ENCODE results near the gene NLN.

DNA sequence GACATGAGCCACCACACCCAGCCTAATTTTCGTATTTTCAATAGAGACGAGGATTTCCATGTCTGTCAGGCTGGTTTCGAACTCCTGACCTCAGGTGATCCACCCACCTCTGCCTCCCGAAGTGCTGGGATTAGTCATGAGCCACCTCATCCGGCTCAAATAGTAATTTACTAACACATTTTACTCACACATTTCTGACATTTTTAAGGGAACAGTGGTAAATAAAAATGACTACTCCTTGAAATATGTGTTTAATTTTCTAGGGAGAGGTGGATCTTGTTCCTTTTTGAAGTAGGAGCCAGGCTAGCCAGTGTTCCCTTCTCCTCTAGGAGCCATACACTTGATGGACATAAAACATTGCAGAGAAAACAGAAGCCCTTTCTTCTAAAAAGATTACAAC lies 149.2 kb downstream of the NLN start:
- no peak for TF ChIP-seq ZNF780A (CRISPR knock-in tag; IDR thresholded peaks at IDR 0.05)
- TF ChIP-seq SP1 (CRISPR knock-in tag; IDR thresholded peaks at IDR 0.05), result no peak
